Kidney epithelial cell (primary cell): Measurements from ENCODE around the gene C1orf174. TPM values are rescaled to one million over a fixed set of nuclear protein-coding genes. Genes with fewer than 3 reads are reported as not detected.

Experiments used
- DNase-seq: peaks from one replicate; pipeline ENCODE4 v3.0.0-alpha.2; 2010; ENCODE audit warnings: low read depth
- H3K27me3 ChIP-seq: 2 replicates; pipeline ENCODE4 v1.6.0; 2011; ENCODE audit warnings: low read length; ENCODE audit not compliant: control insufficient read depth, insufficient read depth
- H3K36me3 ChIP-seq: 2 replicates; pipeline ENCODE4 v1.5.1; 2011; ENCODE audit warnings: low read length; ENCODE audit not compliant: control insufficient read depth, insufficient read depth
- H3K4me3 ChIP-seq: 2 replicates; pipeline ENCODE4 v1.5.1; 2011; ENCODE audit warnings: low read depth, mild to moderate bottlenecking, control low read depth, low read length
- total RNA-seq: library from RNA; depleted of rRNA; stranded (reverse); fragments of >200 nt; gene quantifications from 2 replicates; pipeline ENCODE4 v1.2.3, GENCODE V29; 2015
- TF ChIP-seq, protein P1 (sequence below): IDR thresholded peaks from 2 replicates; pipeline ENCODE4 v1.5.1; 2011; ENCODE audit warnings: mild to moderate bottlenecking, moderate library complexity, low read length, control low read depth, inconsistent platforms; ENCODE audit not compliant: insufficient read depth, poor library complexity, severe bottlenecking

Gene C1orf174
- total RNA-seq, 1 donor from 2014 or later, result 33.3 TPM

DNA sequence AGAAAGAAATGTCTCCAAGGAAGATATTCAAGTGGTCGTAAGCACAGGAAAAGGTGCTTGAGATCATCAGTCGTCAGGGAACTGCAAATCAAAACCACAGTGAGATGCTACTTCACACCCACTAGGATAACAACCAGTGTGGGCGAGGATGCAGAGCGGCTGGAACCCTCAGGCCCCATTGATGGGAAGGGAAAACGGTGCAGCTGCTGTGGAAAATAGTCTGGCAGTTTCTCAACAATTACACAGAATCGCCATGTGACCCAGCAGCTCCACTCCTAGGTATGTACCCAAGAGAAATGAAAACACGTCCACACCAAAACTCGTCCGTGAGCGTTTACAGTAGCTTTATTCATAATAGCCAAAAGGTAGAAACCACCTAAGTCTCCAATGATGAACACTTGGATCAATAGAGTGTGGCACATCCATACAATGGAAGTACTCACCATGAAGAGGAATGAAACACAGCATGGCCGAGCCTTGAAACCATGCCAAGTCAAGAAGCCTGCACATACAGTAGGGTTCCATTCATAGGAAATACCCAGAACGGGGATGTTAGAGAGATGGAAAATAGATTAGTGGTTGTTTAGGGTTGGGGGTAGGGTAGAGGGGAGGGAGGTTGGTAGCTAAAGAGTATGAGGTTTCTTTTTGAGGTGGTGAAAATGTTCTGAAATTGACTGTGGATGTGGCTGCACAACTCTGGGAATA is 36.7 kb downstream of the C1orf174 start:
- H3K4me3 ChIP-seq, result no peak overlapping the region
- H3K36me3 ChIP-seq, result no peaks in the 10 kb centered on the region
- H3K27me3 ChIP-seq, result no peaks in the 10 kb centered on the region
- no peak for DNase-seq
- TF ChIP-seq, protein P1, sequence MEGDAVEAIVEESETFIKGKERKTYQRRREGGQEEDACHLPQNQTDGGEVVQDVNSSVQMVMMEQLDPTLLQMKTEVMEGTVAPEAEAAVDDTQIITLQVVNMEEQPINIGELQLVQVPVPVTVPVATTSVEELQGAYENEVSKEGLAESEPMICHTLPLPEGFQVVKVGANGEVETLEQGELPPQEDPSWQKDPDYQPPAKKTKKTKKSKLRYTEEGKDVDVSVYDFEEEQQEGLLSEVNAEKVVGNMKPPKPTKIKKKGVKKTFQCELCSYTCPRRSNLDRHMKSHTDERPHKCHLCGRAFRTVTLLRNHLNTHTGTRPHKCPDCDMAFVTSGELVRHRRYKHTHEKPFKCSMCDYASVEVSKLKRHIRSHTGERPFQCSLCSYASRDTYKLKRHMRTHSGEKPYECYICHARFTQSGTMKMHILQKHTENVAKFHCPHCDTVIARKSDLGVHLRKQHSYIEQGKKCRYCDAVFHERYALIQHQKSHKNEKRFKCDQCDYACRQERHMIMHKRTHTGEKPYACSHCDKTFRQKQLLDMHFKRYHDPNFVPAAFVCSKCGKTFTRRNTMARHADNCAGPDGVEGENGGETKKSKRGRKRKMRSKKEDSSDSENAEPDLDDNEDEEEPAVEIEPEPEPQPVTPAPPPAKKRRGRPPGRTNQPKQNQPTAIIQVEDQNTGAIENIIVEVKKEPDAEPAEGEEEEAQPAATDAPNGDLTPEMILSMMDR, result no peak

DNA sequence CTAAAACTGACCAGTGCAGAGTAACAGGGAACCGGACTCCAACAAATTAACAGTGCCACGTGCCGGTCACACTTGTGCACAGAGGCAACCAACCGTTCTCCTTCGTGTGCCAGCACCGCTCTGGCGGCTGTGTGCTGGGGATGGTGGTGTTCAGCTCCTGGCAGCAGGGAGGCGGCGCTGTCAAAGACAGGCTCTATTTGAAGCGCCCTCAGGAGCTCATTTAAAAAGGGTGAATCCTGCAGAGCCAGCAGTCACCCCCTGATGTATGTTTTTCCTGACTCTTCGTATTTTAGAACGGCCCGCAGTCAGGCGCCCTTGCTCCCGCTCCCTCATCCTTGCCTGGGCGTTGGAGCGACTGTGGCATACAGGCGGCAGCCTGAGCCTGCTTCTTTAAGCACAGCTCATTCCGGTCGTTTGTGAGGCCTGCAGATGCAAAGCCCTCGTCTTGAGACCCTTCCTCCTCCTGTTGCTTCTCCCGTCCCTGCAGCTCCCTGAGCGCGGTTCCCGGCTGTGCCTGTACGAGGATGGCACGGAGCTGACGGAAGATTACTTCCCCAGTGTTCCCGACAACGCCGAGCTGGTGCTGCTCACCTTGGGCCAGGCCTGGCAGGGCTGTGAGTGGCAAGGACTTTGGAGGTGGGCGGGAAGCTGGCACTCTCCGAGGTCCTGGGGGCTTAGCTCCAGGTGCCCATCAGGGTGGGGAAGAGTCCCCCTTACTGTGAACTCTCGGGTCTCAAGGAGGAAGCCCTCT is 41.7 kb downstream of the C1orf174 start:
- no peaks in the 10 kb centered on the region for H3K36me3 ChIP-seq
- no peaks in the 10 kb centered on the region for H3K27me3 ChIP-seq
- H3K4me3 ChIP-seq, result peak overlapping the region; percentile 89
- DNase-seq, result no peak
- TF ChIP-seq, protein P1, result peak; percentile 44

DNA sequence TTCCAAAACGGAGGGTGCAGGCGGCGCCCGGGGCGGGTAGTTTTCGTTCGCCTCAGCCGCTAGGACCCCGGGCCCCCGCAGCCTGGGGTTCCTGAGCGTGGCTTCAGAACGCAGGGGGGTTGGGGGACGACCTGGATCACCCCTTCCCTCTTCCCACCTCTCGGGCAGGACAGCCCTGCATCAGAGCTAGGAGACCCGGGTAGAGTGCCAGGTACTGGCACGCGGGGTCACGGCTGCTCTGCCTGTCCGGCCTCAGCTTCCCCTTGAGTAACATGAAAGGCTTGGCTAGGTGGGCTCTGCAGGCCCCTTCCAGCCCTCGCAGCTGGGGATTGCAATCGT is 42.3 kb downstream of the C1orf174 start:
- Histone ChIP-seq H3K36me3 (no peaks in the 10 kb centered on the region), H3K27me3 (no peaks in the 10 kb centered on the region), H3K4me3 (peak overlapping the region; percentile 89)
- TF ChIP-seq, protein P1, result no peak
- DNase-seq, result no peak

DNA sequence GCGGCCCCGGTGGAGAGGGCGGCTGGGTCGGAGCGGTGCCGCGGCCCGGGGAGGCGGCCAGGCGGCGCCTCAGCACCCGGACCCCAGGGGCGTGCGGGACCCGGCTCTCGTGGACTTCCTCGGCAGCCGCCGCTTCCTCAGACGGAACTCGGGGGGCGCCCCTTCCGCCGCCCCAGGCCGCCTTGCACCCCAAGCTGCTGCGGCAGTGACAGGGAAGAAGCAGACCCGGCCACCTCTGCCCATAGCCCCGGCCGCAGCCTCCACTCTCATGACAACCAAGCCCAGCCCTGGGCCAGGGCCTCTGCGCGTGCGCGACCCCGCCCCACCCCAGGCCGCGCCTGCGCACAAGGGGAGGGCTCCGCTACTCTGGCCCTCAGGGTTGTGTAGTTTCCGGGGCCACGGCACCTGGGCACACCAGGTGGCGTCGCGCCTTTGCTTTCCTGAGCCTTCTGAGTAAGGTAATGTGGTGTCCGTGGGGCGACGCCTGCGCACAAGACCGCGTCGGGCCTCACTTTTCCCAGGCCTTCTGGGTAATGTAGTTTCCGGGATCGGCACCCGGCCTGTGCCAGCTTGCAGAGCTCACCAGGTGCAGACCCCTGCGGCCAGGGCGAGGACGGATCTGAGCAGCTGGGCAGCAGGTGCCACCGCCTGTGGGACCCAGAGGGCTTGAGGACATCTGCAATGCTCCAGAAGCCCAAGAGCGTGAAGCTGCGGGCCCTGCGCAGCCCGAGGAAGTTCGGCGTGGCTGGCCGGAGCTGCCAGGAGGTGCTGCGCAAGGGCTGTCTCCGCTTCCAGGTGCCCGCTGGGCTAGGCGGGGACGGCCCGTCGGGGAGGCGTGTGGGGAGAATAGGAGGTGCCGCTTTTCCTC is 42.9 kb downstream of the C1orf174 start, which contains the start of the genes CEP104 and DFFB:
TSS of gene CEP104 (minus strand) at position 289 of the 868 bp plus-strand sequence. CDS start 4,804 bp downstream, outside the sequence.
TSS of gene DFFB (plus strand) at position 554 of the 868 bp plus-strand sequence. CDS start at position 682, 128 bp downstream.
- H3K27me3 ChIP-seq, result no peaks in the 10 kb centered on the region
- peak within 1 kb of the TSS; percentile 89 for H3K4me3 ChIP-seq
- TF ChIP-seq, protein P1, result peak; percentile 47
- H3K36me3 ChIP-seq, result no peaks in the 10 kb centered on the region
- DNase-seq, result peak; percentile 95

DNA sequence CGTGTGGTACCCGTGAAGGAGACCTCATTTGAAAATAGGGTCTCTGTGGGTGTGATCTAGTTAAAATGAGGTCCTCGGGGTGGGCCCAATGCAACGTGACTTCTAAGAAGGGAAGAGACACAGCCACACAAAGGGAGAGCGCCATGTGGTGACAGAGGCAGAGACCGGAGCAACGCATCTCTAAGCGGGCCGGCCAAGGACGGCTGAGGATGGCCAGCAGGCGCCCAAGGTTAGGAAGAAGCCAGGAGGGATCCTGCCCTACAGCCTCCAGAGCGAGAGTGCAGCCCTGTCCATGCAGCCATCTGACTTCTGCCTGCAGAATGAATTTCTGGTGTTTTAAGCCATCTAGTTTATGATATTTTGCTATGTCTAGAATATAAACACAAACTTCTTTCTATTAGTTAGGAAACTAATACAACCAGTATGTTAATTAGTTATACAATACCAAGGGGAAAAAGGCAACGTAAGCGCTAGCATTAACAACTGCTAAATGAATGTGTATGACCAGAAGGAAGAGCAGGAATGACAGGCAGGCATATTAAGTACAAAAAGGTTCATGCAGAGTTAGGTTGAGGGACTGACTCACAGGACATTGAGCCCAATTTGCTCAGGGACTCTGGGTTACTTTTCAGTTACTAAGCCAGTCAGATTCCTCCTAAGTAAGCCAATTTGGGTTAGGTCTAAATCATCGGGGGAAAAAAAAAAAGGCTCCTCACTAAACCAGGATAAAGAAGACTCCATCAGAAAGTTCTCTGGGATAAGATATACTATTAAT is 47.2 kb downstream of the C1orf174 start:
- TF ChIP-seq, protein P1, result no peak
- Histone ChIP-seq H3K27me3 (no peaks in the 10 kb centered on the region), H3K4me3 (no peak overlapping the region), H3K36me3 (no peaks in the 10 kb centered on the region)
- DNase-seq, result no peak
